Testis (tissue), 3 donors: ENCODE results near the gene GMDS. TPM values are rescaled to one million over a fixed set of nuclear protein-coding genes. Genes with fewer than 3 reads are reported as not detected.

Experiments used
- DNase-seq: peaks from one replicate; pipeline ENCODE4 v3.0.0-alpha.2; 2019
- H3K27ac ChIP-seq, 2 donors: fragments of 200-600 bp; sonication (generic); one replicate each; pipeline ENCODE4 v1.5.1; 2019
- H3K27me3 ChIP-seq: fragments of 200-600 bp; sonication (generic); one replicate; pipeline ENCODE4 v1.5.1; 2019
- H3K36me3 ChIP-seq: fragments of 200-600 bp; sonication (generic); one replicate; pipeline ENCODE4 v1.5.1; 2017; ENCODE audit warnings: low read depth; ENCODE audit errors: missing control alignments
- H3K4me1 ChIP-seq: fragments of 200-600 bp; sonication (generic); one replicate; pipeline ENCODE4 v1.5.1; 2019
- H3K4me3 ChIP-seq, 2 donors: fragments of 200-600 bp; sonication (generic); one replicate each; pipeline ENCODE4 v1.5.1; 2017 to 2019
- H3K9me3 ChIP-seq: fragments of 200-600 bp; sonication (generic); one replicate; pipeline ENCODE4 v1.5.1; 2017
- CTCF ChIP-seq, 3 experiments: fragments of 450-650 bp in 2 of 3; fragments of 200-600 bp in 1 of 3; sonication (generic) in 1 of 3; IDR thresholded peaks; one replicate each; pipeline ENCODE4 v1.5.1; 2016 to 2019; ENCODE audit warnings: antibody characterized with exemption in 3 of 3, mild to moderate bottlenecking in 2 of 3, moderate library complexity in 1 of 3
- POLR2A ChIP-seq: fragments of 450-650 bp; IDR thresholded peaks from one replicate; pipeline ENCODE4 v1.6.1; 2017; ENCODE audit warnings: antibody characterized with exemption, mild to moderate bottlenecking, moderate library complexity
- WGBS, 2 donors: methylation state at CpG; one replicate each; pipeline ENCODE4 v1.1.5; 2018; 5-methylcytosine and 5-hydroxymethylcytosine counted together
- intact Hi-C: fragments of 100-400 bp; cut with DNase I; formaldehyde crosslinking; loops from one replicate; pipeline ENCODE4 v1.15.1; 2023; ENCODE audit warnings: low total_unique reads
- polyA plus RNA-seq: library from polyadenylated mRNA; stranded (reverse); fragments of 350-450 nt; fragmentation: Illumina TruSeq; extraction: RNeasy Lipid Tissue Mini Kit (QIAGEN cat#74804); gene quantifications from one replicate; pipeline ENCODE4 v1.2.3, GENCODE V29; 2014; ENCODE audit warnings: low read depth, low replicate concordance; ENCODE audit not compliant: insufficient read depth
- total RNA-seq, 2 donors: library from RNA; depleted of rRNA; stranded (reverse); fragments of >200 nt; gene quantifications; one replicate each; pipeline ENCODE4 v1.2.3, GENCODE V29; 2016

GMDS gene
- total and polyA plus RNA-seq, 3 donors from 2014 or later: 19.6 to 31.1 (median 22.2) TPM

GRCh38 chr6:1591926-1592325 is 653.5 kb downstream of the GMDS start:
- Histone ChIP-seq H3K27me3 (no peaks in the 10 kb centered on the region), H3K4me1 (no peaks in the 10 kb centered on the region), H3K36me3 (no peaks in the 10 kb centered on the region), H3K9me3 (no peaks in the 10 kb centered on the region), H3K27ac (no peak overlapping the region), H3K4me3 (no peak overlapping the region)
- no peak for DNase-seq
- WGBS, 2 donors: 90 to 94% methylated on average over 6 of the region's 6 CpGs
- TF ChIP-seq POLR2A (no peak), CTCF (IDR thresholded peaks at IDR 0.05) (no peak)
- intact Hi-C loops: loop anchor here (10.0 kb wide), 1 partner anchor 1043 kb away; no protein-coding TSS in a partner anchor

- no peak for DNase-seq
- intact Hi-C loops: loop anchor here (10.0 kb wide), 1 partner anchor 1044 kb away; no protein-coding TSS in a partner anchor
- Histone ChIP-seq H3K4me1 (no peaks in the 10 kb centered on the region), H3K4me3 (no peak overlapping the region), H3K27me3 (no peaks in the 10 kb centered on the region), H3K36me3 (no peaks in the 10 kb centered on the region), H3K27ac (no peak overlapping the region), H3K9me3 (no peaks in the 10 kb centered on the region)
- no peak for TF ChIP-seq CTCF (IDR thresholded peaks at IDR 0.05)
- no peak for TF ChIP-seq POLR2A
- 90 to 94% methylated on average over 5 of the region's 5 CpGs for WGBS, 2 donors
Observed at GRCh38 chr6:1591243-1591642, 654.2 kb downstream of the GMDS start.

DNA sequence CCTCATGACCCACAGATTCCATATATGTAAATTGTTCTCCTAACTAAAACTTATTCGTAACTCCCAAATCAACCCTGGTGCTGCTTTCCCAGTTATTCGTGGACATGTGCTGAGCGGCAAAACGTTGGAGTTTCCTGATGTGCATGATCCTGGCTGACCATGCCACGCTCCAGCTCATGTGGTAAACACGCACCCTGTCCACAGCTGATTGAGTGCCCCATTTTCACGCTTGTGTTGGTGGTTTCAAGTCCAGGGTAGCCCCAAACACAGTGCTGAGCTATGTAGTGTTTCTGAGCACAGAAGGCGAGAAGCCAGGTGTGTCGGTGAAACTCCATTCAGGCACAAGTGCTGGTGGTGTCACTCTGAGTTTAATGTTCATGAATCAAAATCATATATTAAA is 654.8 kb downstream of the GMDS start:
- no peaks in the 10 kb centered on the region for H3K36me3 ChIP-seq
- no peaks in the 10 kb centered on the region for H3K9me3 ChIP-seq
- no peaks in the 10 kb centered on the region for H3K27me3 ChIP-seq
- 91% methylated on average over 9 of the region's 9 CpGs for WGBS, 2 donors
- intact Hi-C loops: loop anchor here (10.0 kb wide), 1 partner anchor 1044 kb away; no protein-coding TSS in a partner anchor
- H3K27ac ChIP-seq: no peak overlapping the region
- no peak for TF ChIP-seq POLR2A
- no peak for TF ChIP-seq CTCF (IDR thresholded peaks at IDR 0.05)
- DNase-seq: no peak
- no peaks in the 10 kb centered on the region for H3K4me1 ChIP-seq
- no peak overlapping the region for H3K4me3 ChIP-seq

- Histone ChIP-seq H3K27me3 (no peaks in the 10 kb centered on the region), H3K4me1 (no peaks in the 10 kb centered on the region), H3K27ac (no peak overlapping the region), H3K9me3 (no peaks in the 10 kb centered on the region), H3K4me3 (no peak overlapping the region), H3K36me3 (no peaks in the 10 kb centered on the region)
- 94 to 95% methylated on average over 6 of the region's 6 CpGs for WGBS, 2 donors
- intact Hi-C loops: no loop called here
- no peak for TF ChIP-seq CTCF (IDR thresholded peaks at IDR 0.05)
- no peak for TF ChIP-seq POLR2A
- DNase-seq: no peak
Observed at GRCh38 chr6:1589208-1589607, 656.2 kb downstream of the GMDS start.

DNA sequence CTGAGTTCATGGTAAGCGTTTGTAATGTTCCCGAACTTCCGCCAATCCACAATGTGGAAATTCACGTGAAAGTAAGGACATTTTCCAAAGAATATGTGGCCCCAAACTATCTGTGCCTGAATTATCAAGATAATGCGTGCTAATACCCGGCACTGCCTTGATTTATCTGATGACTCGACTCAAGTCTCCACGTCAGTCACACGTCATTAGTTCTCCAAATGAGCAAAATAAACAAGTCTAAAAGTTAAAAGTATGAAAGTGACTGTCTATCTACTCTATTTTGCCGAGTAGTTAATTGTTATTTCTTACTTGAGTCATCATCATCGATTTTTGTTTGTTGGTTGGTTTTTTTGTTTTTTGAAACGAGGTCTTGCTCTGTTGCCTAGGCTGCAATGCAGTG is 657.4 kb downstream of the GMDS start:
- intact Hi-C loops: no loop called here
- H3K4me1 ChIP-seq: no peaks in the 10 kb centered on the region
- H3K9me3 ChIP-seq: no peaks in the 10 kb centered on the region
- no peak overlapping the region for H3K27ac ChIP-seq
- H3K36me3 ChIP-seq: no peaks in the 10 kb centered on the region
- WGBS, 2 donors: 93 to 95% methylated on average over 12 of the region's 12 CpGs
- no peak for DNase-seq
- TF ChIP-seq POLR2A (no peak), CTCF (IDR thresholded peaks at IDR 0.05) (no peak)
- no peaks in the 10 kb centered on the region for H3K27me3 ChIP-seq
- H3K4me3 ChIP-seq: no peak overlapping the region
